ENCODE data around the gene TSR3.

DNA sequence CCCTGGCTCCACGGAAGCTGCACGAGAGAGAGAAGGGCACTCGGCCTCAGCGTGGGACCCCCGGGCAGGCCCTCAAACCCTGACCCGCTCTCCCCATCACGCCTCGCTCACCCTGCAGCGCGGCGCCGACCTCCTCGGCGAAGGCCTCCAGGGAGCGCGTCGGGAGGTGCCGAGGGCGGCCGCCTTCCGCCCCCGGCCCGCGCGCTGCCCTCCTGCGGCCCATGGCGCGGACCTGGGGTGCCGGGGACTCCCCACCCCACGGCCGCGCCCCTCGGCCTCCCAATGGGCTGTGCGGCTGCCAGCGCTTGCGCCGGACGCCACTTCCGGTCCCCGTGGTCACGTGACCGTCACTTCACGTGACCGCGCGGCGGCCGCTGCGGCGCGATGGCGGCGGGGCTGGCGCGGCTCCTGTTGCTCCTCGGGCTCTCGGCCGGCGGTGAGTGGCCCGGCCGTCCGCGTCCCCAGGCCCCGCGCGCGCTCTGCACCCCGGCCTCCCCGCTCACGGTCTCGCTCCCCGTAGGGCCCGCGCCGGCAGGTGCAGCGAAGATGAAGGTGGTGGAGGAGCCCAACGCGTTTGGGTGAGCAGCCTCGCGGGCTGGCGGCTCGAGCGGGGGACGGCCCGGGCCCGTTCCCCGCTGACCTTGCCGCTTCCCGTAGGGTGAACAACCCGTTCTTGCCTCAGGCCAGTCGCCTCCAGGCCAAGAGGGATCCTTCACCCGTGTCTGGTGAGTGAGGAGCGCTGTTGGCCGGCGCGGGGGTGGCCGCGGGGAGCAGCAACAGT lies at the start of gene TSR3, which contains the start of gene GNPTG:
- TF ChIP-seq, protein P1, sequence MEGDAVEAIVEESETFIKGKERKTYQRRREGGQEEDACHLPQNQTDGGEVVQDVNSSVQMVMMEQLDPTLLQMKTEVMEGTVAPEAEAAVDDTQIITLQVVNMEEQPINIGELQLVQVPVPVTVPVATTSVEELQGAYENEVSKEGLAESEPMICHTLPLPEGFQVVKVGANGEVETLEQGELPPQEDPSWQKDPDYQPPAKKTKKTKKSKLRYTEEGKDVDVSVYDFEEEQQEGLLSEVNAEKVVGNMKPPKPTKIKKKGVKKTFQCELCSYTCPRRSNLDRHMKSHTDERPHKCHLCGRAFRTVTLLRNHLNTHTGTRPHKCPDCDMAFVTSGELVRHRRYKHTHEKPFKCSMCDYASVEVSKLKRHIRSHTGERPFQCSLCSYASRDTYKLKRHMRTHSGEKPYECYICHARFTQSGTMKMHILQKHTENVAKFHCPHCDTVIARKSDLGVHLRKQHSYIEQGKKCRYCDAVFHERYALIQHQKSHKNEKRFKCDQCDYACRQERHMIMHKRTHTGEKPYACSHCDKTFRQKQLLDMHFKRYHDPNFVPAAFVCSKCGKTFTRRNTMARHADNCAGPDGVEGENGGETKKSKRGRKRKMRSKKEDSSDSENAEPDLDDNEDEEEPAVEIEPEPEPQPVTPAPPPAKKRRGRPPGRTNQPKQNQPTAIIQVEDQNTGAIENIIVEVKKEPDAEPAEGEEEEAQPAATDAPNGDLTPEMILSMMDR (conservative IDR thresholded peaks at IDR 0.05 in 1 of 2, IDR thresholded peaks at IDR 0.05 in 1 of 2; ENCODE audit: extremely low read depth in 1 of 2, insufficient read depth in 1 of 2, low read depth in 1 of 2, low read length in 2 of 2): no peak
- TF ChIP-seq EZH2 (IDR thresholded peaks at IDR 0.05; ENCODE audit: borderline replicate concordance, low read length): no peak

Data from mammary epithelial cell (primary cell).